HL-60 (cell line): ENCODE data around the gene RAET1L.

Source experiments
- CTCF ChIP-seq: IDR thresholded peaks from one replicate; pipeline ENCODE4 v1.5.1; 2011; ENCODE audit warnings: low read length, control low read depth, inconsistent platforms; ENCODE audit not compliant: insufficient read depth
- POLR2AphosphoS5 ChIP-seq: IDR thresholded peaks from 2 replicates; pipeline ENCODE4 v1.6.1; 2012; ENCODE audit warnings: low read depth
- REST ChIP-seq: IDR thresholded peaks from 2 replicates; pipeline ENCODE4 v1.6.1; 2012; ENCODE audit warnings: low read depth; ENCODE audit not compliant: insufficient replicate concordance
- SPI1 ChIP-seq: IDR thresholded peaks from 2 replicates; pipeline ENCODE4 v1.6.1; 2012; ENCODE audit warnings: low read depth, mild to moderate bottlenecking, borderline replicate concordance

GRCh38 chr6:150026976-150027805 lies 1.9 kb upstream of the RAET1L start:
- TF ChIP-seq CTCF (no peak), POLR2AphosphoS5 (no peak), REST (no peak), SPI1 (no peak)
